NOMO-1 (cell line): Measurements from ENCODE around the gene ADARB2.
"Not testable (repeated sequence)": the region's sequence is repeated elsewhere in the genome, so short reads cannot be mapped to it uniquely, and the experiment has no call there.

ENCODE experiments used
- DNase-seq, 2 experiments: peaks; one replicate each; lab custom pipeline; 2025; ENCODE audit not compliant: unreplicated experiment in 2 of 2; lab: John Stamatoyannopoulos, UW

ADARB2 gene

DNA sequence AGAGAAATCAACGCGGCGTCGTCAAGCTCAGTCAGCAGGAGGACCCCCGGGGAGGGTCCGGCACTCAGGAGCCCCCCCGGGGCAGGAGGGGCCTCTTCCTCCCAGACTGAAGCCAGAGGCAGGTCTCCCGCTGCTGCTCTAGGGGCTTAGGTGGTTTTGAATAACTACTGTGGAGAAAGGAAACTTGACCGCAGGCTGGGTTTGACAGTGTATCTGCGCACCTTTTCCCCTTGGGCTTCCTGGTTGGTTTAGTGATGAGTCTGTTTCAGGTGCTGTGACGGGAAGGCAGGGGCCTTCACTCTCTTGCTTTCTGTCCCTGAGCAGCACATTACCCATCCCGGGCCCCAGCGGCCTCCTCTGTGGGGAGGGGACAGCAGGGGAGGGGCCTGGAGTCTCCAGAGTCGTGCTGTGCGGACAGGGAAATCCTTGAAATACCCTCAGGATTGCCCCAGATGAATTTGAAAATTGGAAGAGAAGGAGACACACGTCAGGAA, 262.2 kb downstream of the ADARB2 start:
- no peak for DNase-seq

DNA sequence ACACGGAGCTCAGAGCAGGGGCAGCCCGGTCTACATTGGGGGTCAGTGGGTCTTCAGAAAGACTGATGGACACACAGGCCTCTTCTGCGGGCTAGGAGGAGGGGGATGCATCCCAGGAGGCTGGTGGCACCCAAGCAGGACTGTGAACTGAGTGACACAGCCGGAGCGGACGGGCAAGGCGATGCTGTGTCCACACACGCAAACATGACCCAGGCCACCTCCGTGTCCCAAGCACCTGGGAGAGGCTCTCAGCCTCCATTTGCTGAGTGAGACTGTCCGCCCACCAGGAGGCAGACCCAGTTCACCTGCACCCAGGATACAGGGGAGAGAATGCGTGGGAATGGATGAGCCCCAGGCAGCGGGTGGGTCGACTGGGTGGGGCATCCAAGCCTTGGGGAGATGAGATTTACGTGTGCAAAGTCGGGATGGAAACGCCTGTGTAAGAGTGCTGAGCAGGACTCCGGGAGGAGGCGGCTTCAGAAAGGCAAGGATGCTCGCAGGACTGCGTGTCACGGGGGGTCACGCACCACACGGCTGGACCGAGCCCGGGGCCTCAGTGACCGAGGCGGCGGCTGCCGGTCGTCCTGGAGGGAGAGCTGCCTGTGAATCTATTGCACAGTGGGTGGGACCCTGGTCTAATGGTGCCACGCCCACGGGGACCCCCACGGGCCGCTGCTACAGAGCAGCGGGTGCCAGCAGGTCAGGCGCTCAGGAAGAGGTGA, 262.8 kb downstream of the ADARB2 start:
- no peak for DNase-seq

DNA sequence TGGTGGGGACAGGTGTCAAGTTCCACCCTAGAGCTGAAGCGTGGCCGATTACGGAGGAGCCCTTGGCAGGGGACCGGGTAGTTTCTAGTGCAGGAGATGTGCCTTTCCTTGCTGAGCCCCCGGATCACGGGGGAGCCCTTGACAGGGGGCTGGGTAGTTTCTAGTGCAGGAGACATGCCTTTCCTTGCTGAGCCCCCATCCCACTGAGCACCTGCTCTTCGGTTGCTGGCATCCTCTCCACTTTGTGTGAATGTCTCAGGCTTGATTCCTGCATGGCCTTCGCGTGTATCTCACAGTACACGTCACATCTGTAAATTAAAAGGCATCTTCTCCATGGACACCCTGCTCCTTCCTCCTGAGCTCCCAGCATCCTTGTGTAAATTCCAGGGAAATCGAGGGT, 263.5 kb downstream of the ADARB2 start:
- no peak for DNase-seq

DNA sequence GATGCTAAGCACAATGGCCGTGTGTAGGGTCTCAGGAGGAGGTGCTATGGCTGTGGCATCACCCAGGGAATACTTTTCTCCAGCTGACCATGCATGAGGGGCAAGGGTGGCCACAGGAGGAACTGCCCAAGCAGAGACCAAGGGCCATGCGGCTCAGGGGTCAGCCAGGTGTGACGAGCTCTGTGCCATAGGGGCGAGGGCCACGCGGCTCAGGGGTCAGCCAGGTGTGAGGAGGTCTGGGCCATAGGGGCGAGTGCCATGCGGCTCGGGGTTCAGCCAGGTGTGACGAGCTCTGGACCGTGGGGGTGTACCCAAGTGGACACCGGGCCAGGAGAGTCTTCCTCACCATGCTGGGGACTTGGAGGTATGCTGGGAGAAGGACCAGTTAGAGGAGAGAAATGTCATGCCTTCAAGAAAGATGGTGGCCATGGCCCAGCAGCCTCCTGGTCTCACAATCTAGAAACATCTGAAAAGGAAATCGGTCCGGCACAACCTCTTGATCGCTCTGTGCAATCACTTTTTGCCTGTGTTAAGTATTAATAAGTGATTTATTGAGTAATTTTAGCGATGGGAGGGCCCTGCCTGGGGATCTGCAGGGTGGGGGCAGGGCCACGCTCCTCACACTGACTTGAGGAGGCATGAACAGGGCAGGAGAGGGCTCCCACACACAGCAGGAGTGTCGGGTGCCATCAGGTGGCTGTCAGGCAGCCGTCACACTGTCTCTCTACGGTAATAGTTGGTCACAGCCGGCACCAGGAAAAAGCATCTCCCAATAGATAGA, 265.0 kb downstream of the ADARB2 start:
- DNase-seq: no peak

DNA sequence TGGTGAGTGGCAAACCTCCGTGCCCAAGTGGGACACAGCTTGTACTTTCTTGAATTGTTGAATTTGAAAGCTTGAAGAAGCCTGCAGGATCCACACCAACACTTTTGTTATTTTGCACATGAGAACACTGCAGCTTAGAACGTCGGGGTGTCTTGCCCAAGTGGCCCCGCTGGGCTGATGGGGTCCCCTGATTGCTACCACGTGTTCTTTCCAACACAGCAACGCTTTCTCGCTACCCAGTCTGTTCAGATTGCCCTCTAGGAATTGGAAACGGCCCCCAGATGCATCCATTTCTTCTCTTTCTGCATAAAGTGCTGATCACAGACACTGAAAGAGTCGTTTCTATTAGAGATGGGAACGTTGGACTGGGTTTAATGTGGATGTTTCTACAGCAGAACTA, 268.5 kb downstream of the ADARB2 start:
- DNase-seq: no peak

DNA sequence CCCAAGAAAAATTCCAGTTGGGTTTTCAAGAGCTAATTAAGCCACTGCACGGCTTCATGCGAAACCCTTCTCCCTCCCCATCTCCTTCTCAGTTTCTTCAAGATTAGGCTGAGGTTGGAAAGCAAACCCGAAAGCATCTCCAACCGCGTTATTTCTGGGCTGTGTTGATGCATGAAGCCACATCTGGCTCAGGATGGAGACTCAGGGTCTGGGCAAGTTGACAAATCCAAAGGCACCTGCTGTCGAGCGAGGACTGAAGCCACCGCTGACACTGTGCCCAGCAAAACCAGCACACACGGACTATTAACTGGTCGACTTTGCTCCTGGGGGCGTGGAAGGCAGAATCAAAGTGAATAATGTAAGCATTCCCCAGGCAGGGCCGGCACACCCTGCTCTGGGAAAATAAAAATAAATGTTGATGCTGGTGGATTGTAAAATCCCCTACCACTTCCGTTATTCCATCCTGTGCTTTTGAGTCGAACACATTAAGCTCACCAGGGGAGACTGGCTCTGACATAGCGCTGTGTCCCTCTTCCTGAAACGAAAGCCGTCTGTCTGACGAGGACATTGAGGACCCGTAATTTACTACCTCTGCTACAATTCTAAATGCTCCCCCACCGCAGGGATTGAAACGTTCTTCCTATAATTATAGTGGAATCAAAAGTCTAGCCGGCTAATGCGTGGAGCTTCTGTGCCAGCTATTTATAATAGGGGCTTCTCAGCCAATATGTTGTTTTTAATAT, 269.8 kb downstream of the ADARB2 start:
- no peak for DNase-seq

DNA sequence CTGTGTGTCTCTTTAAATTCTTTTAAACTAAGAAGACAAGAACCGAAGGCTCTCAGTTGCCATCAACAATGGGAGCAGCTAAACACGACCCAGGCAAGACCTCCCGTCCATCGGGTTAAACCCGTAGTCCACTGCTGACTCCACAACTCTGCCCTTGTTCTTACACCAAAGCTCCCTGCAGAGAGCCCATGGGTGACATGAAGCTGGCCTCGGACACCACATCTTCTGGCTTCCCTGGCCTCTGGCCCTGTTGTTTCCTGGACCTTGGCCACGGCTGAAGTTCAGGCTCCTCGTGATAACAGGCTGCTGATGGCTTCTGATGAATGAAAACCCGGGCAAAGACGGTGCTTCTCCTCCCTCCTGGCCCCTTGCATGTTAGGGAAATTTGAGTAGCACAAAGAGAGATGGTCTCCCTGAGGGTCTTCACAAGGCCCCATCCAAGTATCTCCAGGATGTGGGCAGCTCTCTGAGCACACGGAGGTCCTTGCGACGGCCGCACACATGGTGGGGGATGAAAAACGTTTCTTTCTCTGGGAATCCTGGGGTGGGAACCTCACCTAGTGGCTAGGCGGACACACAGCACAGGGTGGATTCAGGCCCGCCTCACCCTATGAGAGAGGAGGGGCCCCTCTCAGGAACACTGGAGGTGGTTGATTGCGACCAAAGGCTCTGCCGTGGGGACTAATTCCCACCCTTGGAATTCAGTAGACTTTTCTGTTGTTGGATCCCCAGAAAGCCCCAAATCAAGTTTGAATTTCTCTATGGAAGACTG, 271.1 kb downstream of the ADARB2 start:
- no peak for DNase-seq

DNA sequence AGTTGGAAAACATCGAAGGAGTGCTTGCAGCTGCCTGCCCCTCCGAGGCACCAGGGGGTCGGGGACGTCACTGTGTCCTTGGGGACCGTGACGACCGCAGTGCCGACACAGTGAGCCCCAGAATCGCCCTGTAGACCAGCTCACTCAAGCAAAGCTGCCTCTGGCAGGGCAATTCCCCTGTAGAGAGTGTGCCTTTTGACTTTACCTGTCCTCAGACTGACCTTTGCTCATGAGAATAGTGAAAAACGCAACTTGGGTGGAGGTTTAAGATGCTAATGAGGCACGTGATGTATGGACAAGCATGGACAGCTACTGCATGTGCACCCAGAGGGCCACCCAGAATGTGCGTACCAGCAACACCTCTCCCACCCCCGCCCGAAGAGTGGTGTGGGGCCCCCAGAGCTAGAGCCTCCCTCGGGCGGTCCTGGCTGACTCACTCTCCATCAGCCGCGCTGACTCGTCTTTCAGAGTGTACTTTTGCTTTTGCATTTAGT, 271.9 kb downstream of the ADARB2 start:
- DNase-seq: no peak

DNA sequence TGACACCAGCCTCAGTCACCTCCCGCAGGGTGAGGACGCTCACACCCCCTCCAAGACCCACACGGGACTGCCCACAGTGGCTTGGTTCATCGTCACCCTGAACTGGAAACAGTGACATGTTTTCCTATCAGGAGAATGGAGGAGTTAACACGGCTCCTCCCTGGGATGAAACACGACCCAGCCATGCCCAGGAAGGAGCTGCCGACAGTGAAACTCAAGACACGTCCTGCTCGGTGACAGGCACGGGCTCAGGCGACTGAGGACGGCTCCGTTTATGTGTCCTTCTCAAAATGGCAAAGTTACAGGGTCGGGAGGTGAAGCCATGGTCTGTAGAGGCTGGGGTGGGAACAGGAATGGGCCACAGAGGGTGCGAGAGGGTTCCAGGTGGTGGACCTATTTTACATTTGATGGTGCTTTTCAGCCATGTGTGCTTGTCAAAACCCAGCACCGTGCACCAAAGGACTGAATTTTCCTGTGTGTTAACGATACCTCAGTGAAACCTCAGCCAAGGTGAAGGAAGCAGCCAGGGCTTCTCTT, 272.4 kb downstream of the ADARB2 start:
- DNase-seq: no peak

DNA sequence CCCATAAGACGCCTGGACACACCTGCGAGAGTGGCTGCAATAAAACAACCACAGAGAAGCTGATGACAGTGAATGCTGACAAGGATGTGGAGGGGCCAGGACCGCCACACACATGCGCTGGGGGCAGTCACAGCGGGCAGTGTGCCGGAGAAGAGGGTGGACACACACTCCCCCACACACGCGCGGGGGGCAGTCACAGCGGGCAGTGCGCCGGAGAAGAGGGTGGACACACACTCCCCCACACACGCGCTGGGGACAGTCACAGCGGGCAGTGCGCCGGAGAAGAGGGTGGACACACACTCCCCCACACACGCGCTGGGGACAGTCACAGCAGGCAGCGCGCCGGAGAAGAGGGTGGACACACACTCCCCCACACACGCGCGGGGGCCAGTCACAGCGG, 273.4 kb downstream of the ADARB2 start:
- DNase-seq: not testable (repeated sequence)

DNA sequence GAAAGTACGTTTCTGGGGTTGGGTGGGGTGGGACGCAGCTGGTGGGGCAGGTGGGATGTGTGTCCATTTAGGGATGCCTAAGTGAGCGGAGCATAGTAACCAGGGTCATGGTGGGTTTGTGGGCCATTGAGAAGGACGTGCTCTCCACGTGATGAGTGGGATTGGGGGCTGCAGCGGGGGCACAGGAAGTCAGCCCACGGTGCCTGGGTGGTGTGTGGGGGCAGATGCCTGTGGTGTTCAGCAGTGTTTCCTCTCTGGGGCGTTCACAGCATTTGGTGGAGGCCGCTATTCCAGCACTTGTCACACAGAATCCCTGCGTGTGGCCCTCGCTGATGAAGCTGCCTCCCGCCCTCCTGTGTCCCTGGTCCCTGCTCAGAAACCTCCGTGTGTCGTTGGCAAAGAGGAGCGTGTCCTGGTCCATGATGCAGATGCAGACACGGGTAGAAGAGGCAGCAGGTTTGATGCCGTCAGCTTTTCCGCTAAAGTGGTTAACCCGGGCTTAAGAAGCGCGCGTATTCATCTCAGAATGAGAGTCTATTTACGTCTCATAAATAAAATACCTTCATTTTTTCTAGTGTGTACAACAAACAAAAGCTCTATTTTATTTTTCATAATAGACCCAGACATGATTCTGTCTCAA, 274.2 kb downstream of the ADARB2 start:
- DNase-seq: no peak

DNA sequence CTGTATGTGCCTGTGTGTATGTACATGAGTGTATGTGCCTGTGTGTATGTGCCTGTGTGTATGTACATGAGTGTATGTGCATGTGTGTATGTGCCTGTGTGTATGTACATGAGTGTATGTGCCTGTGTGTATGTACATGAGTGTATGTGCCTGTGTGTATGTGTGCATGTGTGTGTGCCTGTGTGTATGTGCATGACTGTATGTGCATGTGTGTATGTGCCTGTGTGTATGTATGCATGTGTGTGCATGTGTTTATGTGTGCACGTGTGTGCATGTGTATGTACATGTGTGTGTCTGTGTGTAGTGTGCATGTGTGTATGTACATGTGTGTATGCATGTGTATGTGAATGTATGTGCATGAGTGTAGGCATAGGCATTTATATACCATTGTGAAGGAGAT, 274.8 kb downstream of the ADARB2 start:
- DNase-seq: no peak

DNA sequence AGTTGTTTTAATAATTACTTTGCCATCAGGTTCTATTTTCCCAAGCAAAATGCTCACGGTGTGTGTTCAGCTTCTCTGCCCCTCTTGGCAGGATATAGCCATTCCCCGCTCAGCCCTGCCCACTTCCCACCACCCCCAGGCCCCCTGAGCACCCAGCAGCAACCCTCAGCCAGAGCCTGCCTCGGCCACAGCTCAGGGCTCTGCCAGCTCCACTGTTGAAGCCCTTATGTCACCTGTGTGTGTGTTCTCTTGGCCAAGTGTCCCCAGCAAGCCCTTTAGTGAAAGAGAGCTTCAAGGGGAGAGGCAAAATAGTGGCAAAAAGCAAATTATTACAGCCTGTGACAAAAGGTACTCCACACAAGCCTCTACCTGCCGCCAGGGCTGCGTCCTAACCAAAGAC, 275.3 kb downstream of the ADARB2 start:
- DNase-seq: no peak

DNA sequence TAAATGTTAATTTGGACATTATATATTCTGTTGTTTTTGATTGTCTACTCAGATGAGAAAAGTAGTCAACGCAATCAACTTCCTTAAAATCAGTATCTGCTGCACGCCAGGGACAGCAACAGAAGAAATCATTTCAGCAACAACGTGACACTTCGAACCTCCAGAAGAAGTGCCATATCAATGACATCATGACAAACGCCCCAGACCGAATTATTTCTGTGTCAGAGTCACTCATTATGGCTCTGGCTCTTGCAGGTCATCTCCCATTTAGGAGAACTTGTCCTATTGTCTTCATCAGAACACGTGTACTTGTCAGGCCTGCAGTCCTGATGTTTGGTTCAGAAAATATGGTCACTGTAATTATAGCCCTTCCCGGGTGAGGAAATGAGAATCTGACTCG, 276.3 kb downstream of the ADARB2 start:
- no peak for DNase-seq

DNA sequence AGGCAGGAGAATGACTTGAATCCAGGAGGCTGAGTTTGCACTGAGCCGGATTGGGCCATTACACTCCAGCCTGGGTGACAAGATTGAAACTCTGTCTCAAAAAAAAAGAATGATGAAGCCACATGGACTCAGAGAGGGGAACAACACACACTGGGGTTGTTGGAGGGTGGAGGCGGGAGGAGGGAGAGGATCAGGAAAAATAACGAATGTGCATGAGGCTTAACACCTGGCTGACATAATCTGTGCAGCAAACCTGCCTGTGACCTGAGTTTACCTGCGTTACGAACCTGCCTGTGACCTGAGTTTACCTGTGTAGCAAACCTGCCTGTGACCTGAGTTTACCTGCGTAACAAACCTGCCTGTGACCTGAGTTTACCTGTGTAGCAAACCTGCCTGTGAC, 277.7 kb downstream of the ADARB2 start:
- not testable (repeated sequence) for DNase-seq

DNA sequence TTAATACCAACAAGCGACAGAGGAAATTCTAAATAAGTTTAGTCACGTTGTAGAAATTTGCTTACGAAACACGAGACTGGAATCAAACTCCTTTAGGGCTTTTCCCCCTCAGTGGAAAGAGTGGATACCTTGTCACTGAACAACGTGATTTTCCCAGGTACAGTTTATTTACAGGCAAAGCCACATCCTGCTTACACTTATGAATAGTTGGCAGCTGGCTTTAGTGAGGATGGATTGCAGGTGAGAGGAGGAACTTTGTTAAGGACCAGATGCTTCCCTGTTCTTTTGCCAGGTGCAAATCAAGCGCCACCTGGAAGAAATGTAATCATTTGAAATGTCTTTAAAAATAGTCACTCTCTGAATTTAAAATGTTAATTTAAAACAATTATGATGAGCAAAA, 282.4 kb downstream of the ADARB2 start:
- DNase-seq: no peak

DNA sequence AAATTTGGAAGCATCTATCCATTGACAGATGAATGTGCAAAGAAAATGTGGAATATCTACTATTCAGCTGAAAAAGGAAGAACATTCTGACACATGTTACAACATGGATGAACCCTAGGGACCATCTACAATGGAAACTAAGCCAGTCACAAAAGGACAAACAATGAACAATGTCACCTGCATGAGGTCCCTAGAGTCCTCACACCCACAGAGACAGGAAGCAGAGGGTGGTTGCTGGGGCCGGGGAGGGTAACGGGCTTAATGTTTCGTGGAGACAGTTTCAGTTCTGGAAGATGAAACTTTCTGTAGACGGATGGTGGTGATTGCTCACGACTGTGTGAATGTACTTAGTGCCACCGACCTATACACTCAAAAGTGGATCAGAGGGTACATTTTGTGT, 282.9 kb downstream of the ADARB2 start:
- DNase-seq: no peak

DNA sequence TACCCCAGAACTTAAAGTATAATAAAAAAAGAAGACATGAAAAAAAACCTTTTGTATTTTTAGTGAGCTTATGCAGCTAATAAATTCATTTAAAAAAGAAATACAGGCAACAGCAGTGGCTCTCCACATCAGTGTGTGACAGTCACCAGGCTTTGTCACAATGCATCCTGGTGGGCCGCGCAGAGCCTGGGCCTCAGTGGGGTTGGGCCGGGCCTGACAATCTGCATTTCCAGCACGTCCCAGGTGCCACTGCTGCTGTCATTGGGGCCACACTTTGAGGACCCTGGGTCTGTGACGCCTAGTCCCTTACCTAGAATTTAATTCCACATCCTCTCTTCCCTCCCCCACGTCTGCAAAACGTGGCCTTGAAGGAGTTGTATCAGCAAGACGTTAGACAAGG, 284.5 kb downstream of the ADARB2 start:
- no peak for DNase-seq

DNA sequence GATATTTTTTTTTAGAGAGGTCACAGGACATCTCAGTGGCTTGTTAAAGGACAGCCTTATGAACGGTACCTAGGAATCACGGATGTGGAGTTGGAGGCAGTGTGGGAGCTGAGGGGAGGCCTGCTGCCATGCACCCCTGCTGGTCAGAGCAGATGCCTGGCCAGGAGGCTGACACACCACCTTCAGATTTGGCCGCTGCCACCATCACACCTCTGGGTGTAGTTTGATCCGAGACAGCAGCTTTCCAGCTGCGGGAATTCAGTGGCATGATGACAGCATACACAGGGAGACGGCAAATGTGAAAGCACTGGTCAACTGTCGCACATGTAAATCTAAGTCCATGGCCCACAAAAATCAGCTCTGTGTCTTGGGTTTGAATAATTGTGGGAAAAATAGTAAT, 285.4 kb downstream of the ADARB2 start:
- no peak for DNase-seq

DNA sequence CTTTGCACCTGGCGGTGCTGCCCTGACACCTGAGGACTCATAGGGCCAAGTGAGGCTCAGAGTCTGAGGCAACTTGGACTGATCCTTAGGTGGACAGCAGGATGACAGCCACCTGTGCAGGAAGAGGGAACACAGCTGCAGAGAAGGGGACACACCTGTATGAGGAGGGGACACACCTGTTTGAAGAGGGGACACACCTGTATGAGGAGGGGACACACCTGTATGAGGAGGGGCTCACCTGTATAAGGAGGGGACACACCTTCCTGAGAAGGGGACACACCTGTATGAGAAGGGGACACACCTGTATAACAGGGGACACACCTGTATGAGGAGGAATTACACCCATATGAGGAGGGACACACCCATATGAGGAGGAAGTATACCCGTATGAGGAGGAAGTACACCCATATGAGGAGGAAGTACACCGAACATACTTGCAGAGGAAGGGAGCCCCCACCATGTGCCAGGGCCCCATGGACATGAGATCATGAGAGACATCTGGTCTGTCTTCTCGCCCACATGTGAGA, 285.9 kb downstream of the ADARB2 start:
- no peak for DNase-seq
